ENCODE measurements around the gene CFTR. TPM values are rescaled to one million over a fixed set of nuclear protein-coding genes. Genes with fewer than 3 reads are reported as not detected.

CFTR gene
- total and polyA plus RNA-seq, 10 of the 15 experiments (the other 5 are each of a cell fraction or from before 2014, with no cell fraction given) = 0.02 to 2.3 (median 0.21) TPM; not detected in 1

- H3K9me3 ChIP-seq (replicated peaks; ENCODE audit: control insufficient read depth, insufficient read depth, low read length) = no peaks in the 10 kb centered on the region
- H3K36me3 ChIP-seq (ENCODE audit: control insufficient read depth in 2 of 2, insufficient read depth in 2 of 2, low read length in 1 of 2) = no peaks in the 10 kb centered on the region
- in situ Hi-C loops (cut with MboI) = no loop called here
- H3K27ac ChIP-seq (ENCODE audit: control insufficient read depth, insufficient read depth) = no peak overlapping the region
- POLR2A ChIA-PET = no interaction called here
- H4K20me1 ChIP-seq (ENCODE audit: control insufficient read depth, insufficient read depth) = no peaks in the 10 kb centered on the region
- DNase-seq (ENCODE audit: low read depth, low spot score) (no peak), ATAC-seq (no peak), FAIRE-seq (no peak)
- CTCF ChIA-PET = no interaction called here
- SMC1A ChIA-PET (ENCODE audit: uncharacterized antibody, unreplicated experiment) = interaction anchor here (1.1 to 2.1 kb wide), 3 partner anchors 7 to 131 kb away, joined by 3 to 6 read pairs (median 3); no protein-coding TSS in a partner anchor
- RAD21 ChIA-PET (ENCODE audit: unreplicated experiment) = no interaction called here
- no peaks in the 10 kb centered on the region; the same call in 1 of the 2 replicates for H3K4me1 ChIP-seq (ENCODE audit: control insufficient read depth, insufficient read depth, low read length)
- H3K79me2 ChIP-seq (ENCODE audit: control insufficient read depth, insufficient read depth, low read length) = no peaks in the 10 kb centered on the region
- H2AFZ ChIP-seq (ENCODE audit: control insufficient read depth, low read depth, low read length) = no peak overlapping the region
- H3K4me2 ChIP-seq (ENCODE audit: control insufficient read depth, insufficient read depth) = no peak overlapping the region
- no peak overlapping the region for H3K4me3 ChIP-seq
- TF ChIP-seq YY1 (IDR thresholded peaks at IDR 0.05; ENCODE audit: low read depth, low read length) = no peak
- TF ChIP-seq CTCF (IDR thresholded peaks at IDR 0.05 in 2 of 3, conservative IDR thresholded peaks at IDR 0.05 in 1 of 3; ENCODE audit: control insufficient read depth in 2 of 3, extremely low read depth in 1 of 3, insufficient read depth in 1 of 3, low read depth in 3 of 3, low read length in 3 of 3) = no peak
- TF ChIP-seq PRDM15 (CRISPR knock-in tag; IDR thresholded peaks at IDR 0.05) = no peak
- no peak for TF ChIP-seq CHD2 (IDR thresholded peaks at IDR 0.05; ENCODE audit: borderline replicate concordance, low read depth, low read length)
- TF ChIP-seq, protein P1, sequence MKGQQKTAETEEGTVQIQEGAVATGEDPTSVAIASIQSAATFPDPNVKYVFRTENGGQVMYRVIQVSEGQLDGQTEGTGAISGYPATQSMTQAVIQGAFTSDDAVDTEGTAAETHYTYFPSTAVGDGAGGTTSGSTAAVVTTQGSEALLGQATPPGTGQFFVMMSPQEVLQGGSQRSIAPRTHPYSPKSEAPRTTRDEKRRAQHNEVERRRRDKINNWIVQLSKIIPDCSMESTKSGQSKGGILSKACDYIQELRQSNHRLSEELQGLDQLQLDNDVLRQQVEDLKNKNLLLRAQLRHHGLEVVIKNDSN (IDR thresholded peaks at IDR 0.05; ENCODE audit: borderline replicate concordance, extremely low read length, insufficient read depth, low read depth, low read length) = no peak
- no peak for TF ChIP-seq ZBED1 (IDR thresholded peaks at IDR 0.05; ENCODE audit: borderline replicate concordance)
- no peak for TF ChIP-seq MTA2 (IDR thresholded peaks at IDR 0.05; ENCODE audit: low read depth)
- no peak for TF ChIP-seq SMC3 (IDR thresholded peaks at IDR 0.05; ENCODE audit: borderline replicate concordance, low read length)
- TF ChIP-seq ZNF622 (IDR thresholded peaks at IDR 0.05) = no peak
- no peak for TF ChIP-seq FOXM1 (IDR thresholded peaks at IDR 0.05; ENCODE audit: low read depth, low read length)
- no peak for TF ChIP-seq ZNF384 (IDR thresholded peaks at IDR 0.05; ENCODE audit: borderline replicate concordance, low read depth, low read length)
- no peak for TF ChIP-seq SMARCA5 (IDR thresholded peaks at IDR 0.05)
- BruUV-seq (replicated peaks) = no TSS peak
- intact Hi-C loops (cut with micrococcal nuclease; ENCODE audit: unreplicated experiment) = no loop called here
- H3K9ac ChIP-seq (ENCODE audit: control insufficient read depth, insufficient read depth, low read length) = no peak overlapping the region
- WGBS (ENCODE audit: insufficient coverage, insufficient replicate concordance, low lambda C conversion rate, missing lambda C conversion rate) = 0% methylated on average over 1 of the region's 1 CpG
- no peaks in the 10 kb centered on the region for H3K27me3 ChIP-seq (replicated peaks in 1 of 2; ENCODE audit: control insufficient read depth in 2 of 2, insufficient read depth in 2 of 2, low read length in 1 of 2)
These were observed 110.4 kb downstream of the CFTR start for GRCh38 chr7:117590191-117590590.

Measured in GM12878 (cell line).